22Rv1 (cell line): ENCODE data around the gene LAMA2.

Experiments used
- H3K27ac ChIP-seq: fragments of 450-650 bp; 2 replicates; pipeline ENCODE4 v1.5.1; 2017
- ZFX ChIP-seq: fragments of 450-650 bp; IDR thresholded peaks from 2 replicates; pipeline ENCODE4 v1.6.1; 2017; ENCODE audit warnings: antibody characterized with exemption, borderline replicate concordance
- TF ChIP-seq, protein P1 (sequence below): fragments of 450-650 bp; IDR thresholded peaks from 2 replicates; pipeline ENCODE4 v1.5.1; 2017; ENCODE audit warnings: mild to moderate bottlenecking

LAMA2 gene

DNA sequence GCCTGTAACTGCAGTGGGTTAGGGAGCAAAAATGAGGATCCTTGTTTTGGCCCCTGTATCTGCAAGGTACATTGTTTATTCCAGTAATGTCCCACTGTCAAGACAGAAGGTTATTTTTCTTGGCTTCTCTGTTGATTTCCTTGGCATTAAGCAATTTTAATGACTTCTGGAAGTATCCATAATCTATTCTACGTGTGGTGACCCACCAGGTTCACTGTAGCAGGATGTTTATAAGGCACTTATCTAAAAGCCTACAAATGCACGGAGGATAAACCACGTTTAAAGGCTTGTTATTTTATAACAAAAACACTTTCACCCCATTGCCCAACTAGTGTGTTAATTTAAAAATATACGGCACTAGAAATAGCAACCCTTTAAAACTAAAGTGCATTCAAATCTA is 294.9 kb downstream of the LAMA2 start:
- TF ChIP-seq, protein P1, sequence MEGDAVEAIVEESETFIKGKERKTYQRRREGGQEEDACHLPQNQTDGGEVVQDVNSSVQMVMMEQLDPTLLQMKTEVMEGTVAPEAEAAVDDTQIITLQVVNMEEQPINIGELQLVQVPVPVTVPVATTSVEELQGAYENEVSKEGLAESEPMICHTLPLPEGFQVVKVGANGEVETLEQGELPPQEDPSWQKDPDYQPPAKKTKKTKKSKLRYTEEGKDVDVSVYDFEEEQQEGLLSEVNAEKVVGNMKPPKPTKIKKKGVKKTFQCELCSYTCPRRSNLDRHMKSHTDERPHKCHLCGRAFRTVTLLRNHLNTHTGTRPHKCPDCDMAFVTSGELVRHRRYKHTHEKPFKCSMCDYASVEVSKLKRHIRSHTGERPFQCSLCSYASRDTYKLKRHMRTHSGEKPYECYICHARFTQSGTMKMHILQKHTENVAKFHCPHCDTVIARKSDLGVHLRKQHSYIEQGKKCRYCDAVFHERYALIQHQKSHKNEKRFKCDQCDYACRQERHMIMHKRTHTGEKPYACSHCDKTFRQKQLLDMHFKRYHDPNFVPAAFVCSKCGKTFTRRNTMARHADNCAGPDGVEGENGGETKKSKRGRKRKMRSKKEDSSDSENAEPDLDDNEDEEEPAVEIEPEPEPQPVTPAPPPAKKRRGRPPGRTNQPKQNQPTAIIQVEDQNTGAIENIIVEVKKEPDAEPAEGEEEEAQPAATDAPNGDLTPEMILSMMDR = no peak
- no peak for TF ChIP-seq ZFX
- no peak overlapping the region for H3K27ac ChIP-seq

DNA sequence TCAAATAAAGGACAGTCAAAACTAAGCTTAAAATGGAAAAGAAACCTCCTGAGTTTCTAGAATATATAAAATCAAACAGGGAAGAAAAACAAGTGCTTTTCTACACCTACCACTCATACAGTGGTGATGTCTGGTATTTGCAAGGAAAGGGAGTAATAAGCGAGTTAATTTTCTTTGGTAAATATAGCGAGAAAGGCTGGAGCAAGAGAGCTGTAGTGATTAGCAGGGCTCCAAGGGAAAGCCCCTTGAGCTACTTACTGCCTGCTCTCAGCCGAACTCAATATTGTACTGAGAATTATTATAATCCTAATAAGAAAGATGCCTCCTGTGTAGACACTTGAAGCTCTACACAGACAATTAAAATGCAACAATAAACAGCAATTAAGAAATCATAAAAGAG is 296.3 kb downstream of the LAMA2 start:
- H3K27ac ChIP-seq = no peak overlapping the region
- TF ChIP-seq, protein P1 = no peak
- TF ChIP-seq ZFX = no peak

DNA sequence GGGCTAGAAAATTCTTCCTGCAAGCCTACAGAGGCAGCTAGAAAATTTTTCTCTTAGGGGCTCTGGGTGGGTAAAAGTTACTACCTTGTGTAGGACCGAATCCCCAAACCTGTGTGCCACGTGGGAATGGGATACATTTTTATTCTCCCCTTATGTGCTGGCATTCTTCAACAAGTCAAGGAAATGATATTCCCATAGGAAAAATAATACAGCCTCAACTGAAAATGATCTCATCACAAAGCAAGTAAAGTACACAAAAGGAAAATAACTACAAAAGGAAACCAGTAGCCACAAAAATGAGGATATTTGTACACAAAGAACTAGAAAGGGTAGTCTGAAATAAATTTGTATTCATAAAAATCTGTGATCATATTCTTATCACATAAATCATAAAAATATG is 298.1 kb downstream of the LAMA2 start:
- TF ChIP-seq, protein P1 = no peak
- no peak for TF ChIP-seq ZFX
- H3K27ac ChIP-seq = no peak overlapping the region

DNA sequence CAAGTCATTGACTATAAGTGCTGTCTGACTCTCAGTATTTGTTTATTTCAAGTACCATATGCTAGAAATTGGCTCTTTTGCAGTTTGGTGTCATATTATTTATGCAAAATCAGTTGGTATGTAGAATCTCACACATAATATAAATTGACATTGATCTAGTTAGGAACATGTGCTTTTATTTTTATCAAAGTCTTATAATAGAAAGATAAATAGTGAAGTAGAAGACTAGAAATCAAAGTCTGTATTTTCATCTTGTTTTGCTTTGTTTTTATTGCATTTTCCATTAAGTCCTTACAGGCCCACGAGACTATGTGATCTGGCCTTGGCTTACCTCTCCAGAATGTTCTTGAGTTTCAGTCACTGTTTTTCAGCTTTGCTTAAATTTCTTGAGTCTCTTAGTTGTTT is 300.3 kb downstream of the LAMA2 start:
- no peak for TF ChIP-seq ZFX
- TF ChIP-seq, protein P1 = no peak

DNA sequence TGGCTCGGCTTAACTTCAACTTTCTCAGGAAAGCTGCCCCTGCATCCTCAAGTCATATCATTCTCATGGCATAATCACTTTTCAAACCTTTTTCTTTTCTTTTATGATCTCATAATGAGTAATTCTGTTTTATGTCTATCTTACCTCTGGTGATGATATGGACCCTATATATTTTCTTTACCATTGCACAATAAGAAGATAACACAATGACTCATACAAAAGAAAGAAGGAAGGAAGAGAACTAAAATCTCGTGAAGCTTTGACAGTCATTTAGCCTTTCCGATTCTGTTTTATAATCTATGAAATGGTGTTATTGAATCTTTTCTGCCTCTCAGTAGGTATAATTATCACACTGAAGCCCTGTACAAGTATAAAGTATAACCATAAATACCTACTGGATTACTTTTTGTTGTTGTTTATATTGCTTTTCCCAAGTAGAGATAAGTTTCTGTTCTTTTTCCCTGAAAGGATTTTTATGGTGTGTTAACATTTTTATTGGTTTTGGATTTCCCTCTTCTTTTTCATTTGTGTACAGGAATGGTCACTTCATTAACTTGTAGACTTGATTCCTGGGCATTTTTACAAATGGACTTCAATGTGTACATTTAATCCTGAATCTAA is 300.9 kb downstream of the LAMA2 start:
- TF ChIP-seq, protein P1 = no peak
- TF ChIP-seq ZFX = no peak
- no peak overlapping the region for H3K27ac ChIP-seq

More for the DNA sequence above, 300.3 kb downstream of the LAMA2 start:
- no peak overlapping the region for H3K27ac ChIP-seq

DNA sequence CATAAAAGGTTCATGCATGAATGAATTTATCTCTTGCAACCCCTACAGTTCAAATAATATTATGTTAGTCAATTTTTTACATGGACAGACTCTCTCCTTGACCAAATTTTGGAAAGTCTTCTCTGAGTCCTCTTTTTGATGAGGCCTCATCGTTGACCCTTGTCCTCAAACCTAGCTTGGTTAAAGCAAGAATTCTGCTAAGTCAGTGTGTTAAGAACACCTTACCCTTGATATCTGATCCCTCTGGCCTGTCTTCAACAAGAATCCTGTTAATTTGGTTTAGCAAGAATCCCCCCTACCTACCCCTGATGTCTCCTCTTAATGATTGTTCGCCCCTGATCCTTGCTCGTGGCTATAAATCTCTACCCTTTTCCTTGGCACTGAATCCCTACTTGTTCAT is 301.4 kb downstream of the LAMA2 start:
- TF ChIP-seq ZFX = no peak
- TF ChIP-seq, protein P1 = no peak
- H3K27ac ChIP-seq = no peak overlapping the region

DNA sequence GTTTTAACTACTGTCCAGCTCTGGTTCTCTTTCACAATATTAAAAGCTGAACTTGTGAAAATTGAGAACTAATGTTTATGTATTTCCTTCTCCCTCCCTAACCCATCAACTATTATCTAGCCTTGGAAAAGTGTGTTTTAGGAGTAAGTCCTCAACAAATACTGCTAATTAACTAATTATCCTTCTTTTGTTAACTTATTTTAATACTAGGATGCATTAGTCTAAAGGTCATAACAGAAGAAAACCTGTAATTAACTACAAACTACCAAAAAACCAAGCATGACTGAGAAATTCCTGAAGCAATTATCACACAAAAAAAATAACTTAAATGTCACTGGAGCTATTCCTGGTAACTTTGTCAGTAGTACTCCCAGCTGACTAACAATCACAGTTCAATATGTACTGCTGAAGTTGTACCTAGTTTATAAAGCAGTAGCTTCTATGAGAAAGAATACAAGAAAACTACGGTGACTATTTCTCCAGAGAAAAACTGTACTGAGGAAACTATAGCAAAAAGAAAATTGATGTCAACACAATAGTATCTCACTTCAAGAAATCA is 301.9 kb downstream of the LAMA2 start:
- TF ChIP-seq ZFX = no peak
- TF ChIP-seq, protein P1 = no peak
- no peak overlapping the region for H3K27ac ChIP-seq
